ENCODE measurements around the gene MPP2. TPM values are rescaled to one million over a fixed set of nuclear protein-coding genes. Genes with fewer than 3 reads are reported as not detected.

Gene MPP2
- total and polyA plus RNA-seq, 9 of the 15 experiments (the other 6 are each of a cell fraction or from before 2014, with no cell fraction given), result 0.04 to 1.0 (median 0.24) TPM

DNA sequence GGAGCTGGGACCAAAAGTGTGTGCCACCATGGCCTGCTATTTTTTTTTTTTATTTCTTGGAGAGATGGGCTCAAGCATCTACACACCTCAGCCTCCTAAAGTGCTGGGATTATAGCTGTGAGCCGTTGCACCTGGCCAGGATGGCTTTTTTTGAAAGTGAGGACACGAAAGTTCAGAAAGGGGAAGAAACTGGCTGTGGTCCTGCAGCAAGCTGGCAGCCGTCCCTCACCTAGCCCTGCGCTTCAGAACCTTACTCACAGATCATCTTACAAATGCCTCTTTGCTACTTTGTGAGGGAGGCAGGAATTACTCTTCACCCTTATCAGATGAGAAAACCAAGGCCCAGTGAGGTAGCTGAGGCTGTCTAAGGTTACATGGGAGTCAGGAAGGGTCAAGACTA lies 39.4 kb upstream of the MPP2 start (continued):
- no peak for TF ChIP-seq ZNF445 (CRISPR knock-in tag; IDR thresholded peaks at IDR 0.05; ENCODE audit: low read depth)

DNA sequence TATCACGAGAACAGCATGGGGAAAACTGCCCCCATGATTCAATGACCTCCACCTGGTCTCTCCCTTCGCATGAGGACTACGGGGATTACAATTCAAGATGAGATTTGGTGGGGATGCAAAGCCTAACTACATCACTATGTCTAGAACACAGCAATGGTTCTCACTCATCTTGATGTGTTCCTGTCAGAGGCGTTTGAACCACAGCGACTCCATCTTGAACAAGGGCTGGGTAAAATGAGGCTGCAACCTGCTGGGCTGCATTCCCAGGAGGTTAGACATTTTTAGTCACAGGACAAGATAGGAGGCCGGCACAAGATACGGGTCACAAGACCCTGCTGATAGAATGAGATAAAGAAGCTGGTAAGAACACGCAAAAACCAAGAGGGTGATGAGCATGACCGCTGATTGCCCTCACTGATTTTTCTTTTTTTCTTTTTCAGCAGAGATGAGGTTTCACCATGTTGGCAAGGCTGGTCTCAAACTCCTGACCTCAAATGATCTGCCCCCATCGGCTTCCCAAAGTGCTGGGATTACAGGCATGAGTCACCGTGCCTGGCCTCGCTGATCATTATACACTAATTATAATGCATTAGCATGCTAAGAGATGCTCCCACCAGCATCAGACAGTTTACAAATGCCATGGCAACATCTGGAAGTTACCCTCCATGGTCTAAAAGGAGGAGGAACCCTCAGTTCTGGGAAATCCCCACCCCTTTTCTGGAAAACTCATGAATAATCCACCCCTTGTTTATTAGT lies 37.9 kb upstream of the MPP2 start:
- no peak for ATAC-seq
- H3K9me1 ChIP-seq (ENCODE audit: control insufficient read depth, insufficient read depth, low read length), result no peaks in the 10 kb centered on the region
- H3K4me2 ChIP-seq (ENCODE audit: insufficient read depth, low read length), result no peak overlapping the region
- no peaks in the 10 kb centered on the region for H3K79me2 ChIP-seq (ENCODE audit: control insufficient read depth, insufficient read depth, low read length)
- no peak overlapping the region for H3K27ac ChIP-seq (ENCODE audit: extremely low read depth, low read depth, low read length)
- H3K4me3 ChIP-seq, result no peak overlapping the region
- H3K27me3 ChIP-seq (ENCODE audit: control insufficient read depth in 2 of 2, insufficient read depth in 2 of 2, low read length in 2 of 2), result peaks cover 11 to 14% of the 10 kb centered on the region in 2 experiments; a peak in 4 of 5 replicates
- intact Hi-C loops (cut with micrococcal nuclease) (no loop called here), in situ Hi-C loops (cut with MboI) (loop anchor here (25.0 kb wide), 1 partner anchor 392 kb away; the partner anchor contains the start of gene GRN)
- no peak for DNase-seq (ENCODE audit: extremely low read depth in 1 of 4, low spot score in 3 of 4)
- H3K9ac ChIP-seq (ENCODE audit: insufficient read depth in 1 of 2, low read depth in 2 of 2, low read length in 2 of 2), result no peak overlapping the region
- peaks cover 0 to 4% of the 10 kb centered on the region in 2 experiments; a peak in 2 of 5 replicates for H3K4me1 ChIP-seq (replicated peaks in 1 of 2; ENCODE audit: control insufficient read depth in 2 of 2, insufficient read depth in 2 of 2, low read length in 2 of 2)
- ChIA-PET POLR2A (interaction anchor here (0.6 to 0.7 kb wide), 2 partner anchors 287 to 414 kb away, joined by 3 read pairs; no protein-coding TSS in a partner anchor), CTCF (ENCODE audit: low intra/inter-chr PET ratio) (interaction anchor here (3.0 kb wide), 1 partner anchor 50 kb away, joined by 37 read pairs; no protein-coding TSS in a partner anchor)
- peak; percentile 76 for FAIRE-seq
- no peaks in the 10 kb centered on the region for H3K9me3 ChIP-seq (replicated peaks; ENCODE audit: control insufficient read depth, insufficient read depth, low read depth, low read length)
- no peak overlapping the region for H2AFZ ChIP-seq (ENCODE audit: low read depth, low read length)
- no peaks in the 10 kb centered on the region for H3K36me3 ChIP-seq (ENCODE audit: control insufficient read depth, insufficient read depth, low read length)
- 2% methylated on average over 12 of the region's 12 CpGs for WGBS (ENCODE audit: insufficient coverage, low coverage, missing lambda C conversion rate)
- no peaks in the 10 kb centered on the region for H4K20me1 ChIP-seq (replicated peaks; ENCODE audit: control insufficient read depth, insufficient read depth, low read length)
- no TSS peak for BruUV-seq (replicated peaks)
- TF ChIP-seq EWSR1 (IDR thresholded peaks at IDR 0.05; ENCODE audit: borderline replicate concordance, low read depth, partially characterized antibody) (no peak), ZBTB17 (CRISPR knock-in tag; IDR thresholded peaks at IDR 0.05) (no peak), FOSL1 (tag; conservative IDR thresholded peaks at IDR 0.05) (peak; percentile 66), PTRF (tag; IDR thresholded peaks at IDR 0.05) (peak; percentile 77), PCBP2 (IDR thresholded peaks at IDR 0.05; ENCODE audit: low read depth, low read length, poor library complexity, severe bottlenecking) (no peak), HMG20B (CRISPR knock-in tag; IDR thresholded peaks at IDR 0.05) (no peak), PRPF4 (IDR thresholded peaks at IDR 0.05; ENCODE audit: insufficient read depth, low read depth, low read length, poor library complexity, severe bottlenecking) (no peak), ELF1 (tag; IDR thresholded peaks at IDR 0.05) (no peak), HCFC1 (IDR thresholded peaks at IDR 0.05; ENCODE audit: low read depth, low read length) (no peak), SMAD4 (CRISPR knock-in tag; conservative IDR thresholded peaks at IDR 0.05) (peak; percentile 52; the same call in 1 of the 2 replicates), ZNF668 (CRISPR knock-in tag; IDR thresholded peaks at IDR 0.05) (peak; percentile 76; the same call in 1 of the 2 replicates), ZFP1 (CRISPR knock-in tag; IDR thresholded peaks at IDR 0.05) (0 out of 2 replicates have a peak, but pooled peaks have one; percentile 39), HNRNPUL1 (IDR thresholded peaks at IDR 0.05; ENCODE audit: low read length) (no peak), XRCC4 (IDR thresholded peaks at IDR 0.05; ENCODE audit: extremely low read depth, insufficient read depth, insufficient read length) (no peak), GTF2A2 (tag; IDR thresholded peaks at IDR 0.05) (peak; percentile 69; the same call in 1 of the 2 replicates), HINFP (tag; conservative IDR thresholded peaks at IDR 0.05; ENCODE audit: low read depth) (peak; percentile 51; the same call in 1 of the 2 replicates), SNRNP70 (optimal IDR thresholded peaks at IDR 0.05; ENCODE audit: low read depth, low read length) (no peak), TAF15 (IDR thresholded peaks at IDR 0.05; ENCODE audit: low read depth, low read length) (no peak), CHD4 (IDR thresholded peaks at IDR 0.05; ENCODE audit: insufficient read depth, insufficient replicate concordance, low read depth, low read length, poor library complexity, severe bottlenecking) (no peak)

Data from K562 (cell line).